ENCODE data around the gene PCDHA13.
"Not testable (repeated sequence)": the region's sequence is repeated elsewhere in the genome, so short reads cannot be mapped to it uniquely, and the experiment has no call there.

The PCDHA13 gene

GRCh38 chr5:140870221-140871201 is 11.4 kb upstream of the PCDHA13 start:
- no peak for DNase-seq (ENCODE audit: low spot score)

- DNase-seq (ENCODE audit: low spot score): peak; percentile 59
Observed at GRCh38 chr5:140875085-140876065, 6.5 kb upstream of the PCDHA13 start, which contains the start of gene PCDHA12. PCDHA12 (plus strand) TSS chr5:140875308; CDS start chr5:140875473, 165 bp downstream.

GRCh38 chr5:140876541-140877261 is 5.2 kb upstream of the PCDHA13 start:
- not testable (repeated sequence) for DNase-seq (ENCODE audit: low spot score)

GRCh38 chr5:140877262-140877581 is 4.7 kb upstream of the PCDHA13 start:
- DNase-seq (ENCODE audit: low spot score): no peak

GRCh38 chr5:140882591-140882899 is 621 bp downstream of the PCDHA13 start:
- peak; percentile 25 for DNase-seq (ENCODE audit: low spot score)

- no peak for DNase-seq (ENCODE audit: low spot score)
Observed at GRCh38 chr5:140883373-140883772, 1.4 kb downstream of the PCDHA13 start.

- DNase-seq (ENCODE audit: low spot score): no peak
Observed at GRCh38 chr5:140883927-140884697, 2.2 kb downstream of the PCDHA13 start.

- DNase-seq (ENCODE audit: low spot score): peak; percentile 36
Observed at GRCh38 chr5:140916325-140916724, 34.4 kb downstream of the PCDHA13 start.

GRCh38 chr5:140923601-140924000 is 41.7 kb downstream of the PCDHA13 start:
- no peak for DNase-seq (ENCODE audit: low spot score)

GRCh38 chr5:140925806-140926442 is 44.0 kb downstream of the PCDHA13 start, which contains the start of gene PCDHAC1:
PCDHAC1 (plus strand) TSS chr5:140926299; CDS start chr5:140926893, 594 bp downstream.
- peak; percentile 4 for DNase-seq (ENCODE audit: low spot score)

GRCh38 chr5:140926443-140927227 is 44.7 kb downstream of the PCDHA13 start:
- DNase-seq (ENCODE audit: low spot score): peak; percentile 80

GRCh38 chr5:140927228-140927573 is 45.3 kb downstream of the PCDHA13 start:
- DNase-seq (ENCODE audit: low spot score): no peak
